ENCODE data around the gene EPHA1.

- TF ChIP-seq CTCF (conservative IDR thresholded peaks at IDR 0.05; ENCODE audit: low read length) (no peak), EZH2phosphoT487 (IDR thresholded peaks at IDR 0.05; ENCODE audit: borderline replicate concordance) (no peak)
Observed at GRCh38 chr7:143418681-143419458, 10.2 kb upstream of the EPHA1 start.
